PC-3 (cell line): ENCODE measurements around the gene UBE2F.
"Not testable (repeated sequence)": the region's sequence is repeated elsewhere in the genome, so short reads cannot be mapped to it uniquely, and the experiment has no call there.

ENCODE experiments used
- EZH2 ChIP-seq: fragments of 300-600 bp; sonication (generic); IDR thresholded peaks from one replicate; pipeline ENCODE4 v1.6.1; 2017; ENCODE audit warnings: antibody characterized with exemption, mild to moderate bottlenecking, low read length; ENCODE audit not compliant: unreplicated experiment
- EZH2phosphoT487 ChIP-seq: fragments of 300-600 bp; sonication (generic); IDR thresholded peaks from 2 replicates; pipeline ENCODE4 v1.6.1; 2018; ENCODE audit warnings: mild to moderate bottlenecking, antibody characterized with exemption, low read length, borderline replicate concordance
- TF ChIP-seq, protein P1 (sequence below): fragments of 300-600 bp; sonication (generic); conservative IDR thresholded peaks from 2 replicates; pipeline ENCODE4 v1.5.1; 2017; ENCODE audit warnings: antibody characterized with exemption, low read depth, mild to moderate bottlenecking, low read length

DNA sequence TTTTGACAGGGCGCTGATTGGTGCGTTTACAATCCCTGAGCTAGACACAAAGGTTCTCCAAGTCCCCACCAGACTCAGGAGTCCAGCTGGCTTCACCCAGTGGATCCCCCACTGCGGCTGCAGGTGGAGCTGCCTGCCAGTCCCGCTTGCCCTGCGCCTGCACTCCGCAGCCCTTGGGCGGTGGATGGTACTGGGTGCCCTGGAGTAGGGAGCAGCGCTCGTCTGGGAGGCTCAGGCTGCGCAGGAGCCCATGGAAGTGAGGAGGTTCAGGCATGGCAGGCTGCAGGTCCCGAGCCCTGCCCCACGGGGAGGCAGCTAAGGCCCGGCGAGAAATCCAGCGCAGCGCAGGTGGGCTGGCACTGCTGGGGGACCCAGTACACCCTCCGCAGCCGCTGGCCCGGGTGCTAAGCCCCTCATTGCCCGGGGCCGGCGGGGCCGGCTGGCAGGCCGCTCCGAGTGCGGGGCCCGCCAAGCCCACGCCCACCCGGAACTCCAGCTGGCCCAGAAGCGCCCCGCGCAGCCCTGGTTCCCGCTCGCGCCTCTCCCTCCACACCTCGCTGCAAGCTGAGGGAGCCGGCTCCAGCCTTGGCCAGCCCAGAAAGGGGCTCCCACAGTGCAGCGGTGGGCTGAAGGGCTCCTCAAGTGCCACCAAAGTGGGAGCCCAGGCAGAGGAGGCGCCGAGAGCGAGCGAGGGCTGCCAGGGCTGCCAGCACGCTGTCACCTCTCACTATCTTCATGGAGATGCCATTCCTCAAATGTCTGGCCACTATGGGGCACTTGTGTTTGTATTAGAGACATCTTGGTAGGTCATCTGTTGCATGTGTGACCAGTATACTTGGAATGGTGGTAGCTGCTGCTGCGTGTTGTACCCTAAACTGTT, 91.1 kb downstream of the UBE2F start:
- TF ChIP-seq, protein P1, sequence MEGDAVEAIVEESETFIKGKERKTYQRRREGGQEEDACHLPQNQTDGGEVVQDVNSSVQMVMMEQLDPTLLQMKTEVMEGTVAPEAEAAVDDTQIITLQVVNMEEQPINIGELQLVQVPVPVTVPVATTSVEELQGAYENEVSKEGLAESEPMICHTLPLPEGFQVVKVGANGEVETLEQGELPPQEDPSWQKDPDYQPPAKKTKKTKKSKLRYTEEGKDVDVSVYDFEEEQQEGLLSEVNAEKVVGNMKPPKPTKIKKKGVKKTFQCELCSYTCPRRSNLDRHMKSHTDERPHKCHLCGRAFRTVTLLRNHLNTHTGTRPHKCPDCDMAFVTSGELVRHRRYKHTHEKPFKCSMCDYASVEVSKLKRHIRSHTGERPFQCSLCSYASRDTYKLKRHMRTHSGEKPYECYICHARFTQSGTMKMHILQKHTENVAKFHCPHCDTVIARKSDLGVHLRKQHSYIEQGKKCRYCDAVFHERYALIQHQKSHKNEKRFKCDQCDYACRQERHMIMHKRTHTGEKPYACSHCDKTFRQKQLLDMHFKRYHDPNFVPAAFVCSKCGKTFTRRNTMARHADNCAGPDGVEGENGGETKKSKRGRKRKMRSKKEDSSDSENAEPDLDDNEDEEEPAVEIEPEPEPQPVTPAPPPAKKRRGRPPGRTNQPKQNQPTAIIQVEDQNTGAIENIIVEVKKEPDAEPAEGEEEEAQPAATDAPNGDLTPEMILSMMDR: not testable (repeated sequence)
- TF ChIP-seq EZH2phosphoT487, EZH2: not testable (repeated sequence)
